PC-3 (cell line): Measurements from ENCODE around the gene CCT3. TPM values are rescaled to one million over a fixed set of nuclear protein-coding genes. Genes with fewer than 3 reads are reported as not detected.
"Not testable (repeated sequence)": the region's sequence is repeated elsewhere in the genome, so short reads cannot be mapped to it uniquely, and the experiment has no call there.

Experiments used
- ATAC-seq: fragments of 200-7000 bp; cut with Tn5 transposase; 2 replicates; pipeline ENCODE4 v1.9.1; 2020; ENCODE audit warnings: mild to moderate bottlenecking, moderate library complexity
- BruUV-seq: library from RNA; stranded (reverse); fragments of 400-500 nt; replicated peaks from 2 replicates; lab custom pipeline; 2021; lab: Mats Ljungman, UMichigan
- CTCF ChIA-PET: fragments of 300-600 bp; sonication (Branson Sonifier 250); formaldehyde crosslinking; loops from one replicate; lab custom pipeline; 2022; ENCODE audit warnings: antibody characterized with exemption; lab: Charles Lee
- POLR2A ChIA-PET: fragments of 300-600 bp; sonication (Branson Sonifier 250); formaldehyde crosslinking; loops from one replicate; lab custom pipeline; 2022; ENCODE audit warnings: antibody characterized with exemption; ENCODE audit not compliant: unreplicated experiment; lab: Charles Lee
- DNase-seq: peaks from one replicate; pipeline ENCODE4 v3.0.0-alpha.2; 2015
- H2AFZ ChIP-seq: fragments of 300-600 bp; sonication (generic); 2 replicates; pipeline ENCODE4 v1.6.0; 2016; ENCODE audit warnings: antibody characterized with exemption, low read length
- H3F3A ChIP-seq: fragments of 300-600 bp; sonication (generic); one replicate; pipeline ENCODE4 v1.6.0; 2017; ENCODE audit warnings: antibody characterized with exemption, low read length, control low read depth, mild to moderate bottlenecking; ENCODE audit not compliant: unreplicated experiment
- H3K27ac ChIP-seq: fragments of 300-600 bp; sonication (generic); 2 replicates; pipeline ENCODE4 v1.5.1; 2016; ENCODE audit warnings: mild to moderate bottlenecking, low read length
- H3K27me3 ChIP-seq: fragments of 300-600 bp; sonication (generic); 2 replicates; pipeline ENCODE4 v1.6.1; 2016; ENCODE audit warnings: low read length, mixed read lengths
- H3K36me3 ChIP-seq: fragments of 300-600 bp; sonication (generic); 2 replicates; pipeline ENCODE4 v1.6.1; 2016; ENCODE audit warnings: low read depth, mixed run types, low read length, mixed read lengths
- H3K4me1 ChIP-seq: fragments of 300-600 bp; sonication (generic); 2 replicates; pipeline ENCODE4 v1.5.1; 2016; ENCODE audit warnings: low read length; ENCODE audit not compliant: insufficient read depth
- H3K4me2 ChIP-seq: fragments of 300-600 bp; sonication (generic); 2 replicates; pipeline ENCODE4 v1.6.0; 2016; ENCODE audit warnings: low read length
- H3K4me3 ChIP-seq: fragments of 300-600 bp; sonication (generic); 2 replicates; pipeline ENCODE4 v1.5.1; 2016; ENCODE audit warnings: mild to moderate bottlenecking, low read length, mixed read lengths
- H3K79me2 ChIP-seq: fragments of 300-600 bp; sonication (generic); 2 replicates; pipeline ENCODE4 v1.6.1; 2017; ENCODE audit warnings: low read length, mixed read lengths
- H3K9ac ChIP-seq: fragments of 300-600 bp; sonication (generic); 2 replicates; pipeline ENCODE4 v1.6.0; 2016; ENCODE audit warnings: mild to moderate bottlenecking, low read length
- H3K9me2 ChIP-seq: fragments of 300-600 bp; sonication (generic); replicated peaks from 2 replicates; pipeline ENCODE4 v1.6.1; 2016; ENCODE audit warnings: mixed run types, low read length, mixed read lengths
- H3K9me3 ChIP-seq: fragments of 300-600 bp; sonication (generic); 2 replicates; pipeline ENCODE4 v1.6.1; 2016; ENCODE audit warnings: low read length, mixed read lengths
- H4K20me1 ChIP-seq: fragments of 300-600 bp; sonication (generic); 2 replicates; pipeline ENCODE4 v1.6.1; 2016; ENCODE audit warnings: low read length, mixed read lengths
- EZH2 ChIP-seq: fragments of 300-600 bp; sonication (generic); IDR thresholded peaks from one replicate; pipeline ENCODE4 v1.6.1; 2017; ENCODE audit warnings: antibody characterized with exemption, mild to moderate bottlenecking, low read length; ENCODE audit not compliant: unreplicated experiment
- EZH2phosphoT487 ChIP-seq: fragments of 300-600 bp; sonication (generic); IDR thresholded peaks from 2 replicates; pipeline ENCODE4 v1.6.1; 2018; ENCODE audit warnings: mild to moderate bottlenecking, antibody characterized with exemption, low read length, borderline replicate concordance
- intact Hi-C: fragments of 100-400 bp; cut with micrococcal nuclease; formaldehyde crosslinking; loops from 2 replicates; pipeline ENCODE4 v1.9.0; 2023
- total RNA-seq: library from RNA; depleted of rRNA; stranded (reverse); fragments of >200 nt; gene quantifications from 2 replicates; pipeline ENCODE4 v1.2.3, GENCODE V29; 2014
- TF ChIP-seq, protein P1 (sequence below): fragments of 300-600 bp; sonication (generic); conservative IDR thresholded peaks from 2 replicates; pipeline ENCODE4 v1.5.1; 2017; ENCODE audit warnings: antibody characterized with exemption, low read depth, mild to moderate bottlenecking, low read length

CCT3 gene
- total RNA-seq, 1 experiment from 2014 or later = 692 TPM

DNA sequence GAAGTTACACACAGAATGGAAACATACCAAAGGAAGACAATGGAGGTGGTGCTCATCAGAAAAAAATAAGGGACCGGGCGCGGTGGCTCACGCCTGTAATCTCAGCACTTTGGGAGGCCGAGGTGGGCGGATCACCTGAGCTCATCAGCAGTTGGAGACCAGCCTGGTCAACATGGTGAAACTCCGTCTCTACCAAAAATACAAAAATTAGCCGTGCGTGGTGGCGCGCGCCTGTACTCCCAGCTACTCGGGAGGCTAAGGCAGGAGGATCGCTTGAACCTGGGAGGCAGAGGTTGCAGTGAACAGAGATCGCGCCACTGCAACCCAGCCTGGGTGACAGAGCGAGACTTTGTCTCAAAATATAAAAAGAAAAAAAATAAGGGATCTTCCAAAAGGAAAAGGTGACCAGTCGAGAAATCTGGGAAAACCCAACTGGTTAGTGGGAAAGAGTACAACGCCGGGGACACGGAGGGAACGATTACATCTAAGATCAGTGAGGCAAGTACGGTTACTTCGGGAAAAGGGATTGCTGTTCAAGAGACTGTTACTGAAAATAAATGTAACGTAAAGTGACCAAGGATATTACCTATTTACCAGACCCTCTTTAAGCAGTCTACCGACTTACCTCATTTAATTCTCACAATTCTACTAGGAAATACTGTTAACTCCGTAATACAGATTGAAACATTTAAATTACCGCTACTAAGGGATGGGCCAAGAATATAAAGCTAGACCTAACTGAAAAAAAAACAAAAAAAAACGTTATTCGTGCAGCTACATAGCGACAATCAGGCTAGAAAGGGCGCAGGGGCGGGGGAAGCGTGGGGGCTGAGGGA, 822 bp downstream of the CCT3 start:
- Histone ChIP-seq H3K9me3 (no peaks in the 10 kb centered on the region), H3K4me1 (peaks cover 13% of the 10 kb centered on the region), H3K27me3 (no peaks in the 10 kb centered on the region), H3K27ac (peak overlapping the region; percentile 41), H4K20me1 (peaks cover 37% of the 10 kb centered on the region), H3K4me2 (peak overlapping the region; percentile 94), H3K4me3 (peak overlapping the region; percentile 98), H3K79me2 (peaks cover 56% of the 10 kb centered on the region), H3K9ac (peak overlapping the region; percentile 94), H3F3A (no peaks in the 10 kb centered on the region), H3K36me3 (peaks cover 33% of the 10 kb centered on the region), H2AFZ (peak overlapping the region; percentile 52), H3K9me2 (no peaks in the 10 kb centered on the region)
- CTCF ChIA-PET = no interaction called here
- ATAC-seq (no peak), DNase-seq (peak; percentile 20)
- TSS peak; percentile 38 for BruUV-seq
- POLR2A ChIA-PET = no interaction called here
- intact Hi-C loops = no loop called here
- TF ChIP-seq EZH2phosphoT487 (no peak), EZH2 (no peak)
- TF ChIP-seq, protein P1, sequence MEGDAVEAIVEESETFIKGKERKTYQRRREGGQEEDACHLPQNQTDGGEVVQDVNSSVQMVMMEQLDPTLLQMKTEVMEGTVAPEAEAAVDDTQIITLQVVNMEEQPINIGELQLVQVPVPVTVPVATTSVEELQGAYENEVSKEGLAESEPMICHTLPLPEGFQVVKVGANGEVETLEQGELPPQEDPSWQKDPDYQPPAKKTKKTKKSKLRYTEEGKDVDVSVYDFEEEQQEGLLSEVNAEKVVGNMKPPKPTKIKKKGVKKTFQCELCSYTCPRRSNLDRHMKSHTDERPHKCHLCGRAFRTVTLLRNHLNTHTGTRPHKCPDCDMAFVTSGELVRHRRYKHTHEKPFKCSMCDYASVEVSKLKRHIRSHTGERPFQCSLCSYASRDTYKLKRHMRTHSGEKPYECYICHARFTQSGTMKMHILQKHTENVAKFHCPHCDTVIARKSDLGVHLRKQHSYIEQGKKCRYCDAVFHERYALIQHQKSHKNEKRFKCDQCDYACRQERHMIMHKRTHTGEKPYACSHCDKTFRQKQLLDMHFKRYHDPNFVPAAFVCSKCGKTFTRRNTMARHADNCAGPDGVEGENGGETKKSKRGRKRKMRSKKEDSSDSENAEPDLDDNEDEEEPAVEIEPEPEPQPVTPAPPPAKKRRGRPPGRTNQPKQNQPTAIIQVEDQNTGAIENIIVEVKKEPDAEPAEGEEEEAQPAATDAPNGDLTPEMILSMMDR = no peak

- DNase-seq (peak; percentile 31), ATAC-seq (no peak)
- Histone ChIP-seq H3F3A (no peaks in the 10 kb centered on the region), H3K4me3 (peak overlapping the region; percentile 98), H3K27me3 (no peaks in the 10 kb centered on the region), H3K4me2 (peak overlapping the region; percentile 94), H3K9ac (peak overlapping the region; percentile 94), H3K27ac (no peak overlapping the region), H3K79me2 (peaks cover 60% of the 10 kb centered on the region), H3K9me3 (no peaks in the 10 kb centered on the region), H3K36me3 (peaks cover 38% of the 10 kb centered on the region), H2AFZ (no peak overlapping the region), H4K20me1 (peaks cover 37% of the 10 kb centered on the region), H3K4me1 (peaks cover 13% of the 10 kb centered on the region), H3K9me2 (no peaks in the 10 kb centered on the region)
- BruUV-seq = no TSS peak
- ChIA-PET POLR2A (no interaction called here), CTCF (no interaction called here)
- no peak for TF ChIP-seq EZH2phosphoT487
- TF ChIP-seq, protein P1 = peak; percentile 78
- intact Hi-C loops = no loop called here
These were observed 1.9 kb downstream of the CCT3 start for GRCh38 chr1:156336242-156336641.

DNA sequence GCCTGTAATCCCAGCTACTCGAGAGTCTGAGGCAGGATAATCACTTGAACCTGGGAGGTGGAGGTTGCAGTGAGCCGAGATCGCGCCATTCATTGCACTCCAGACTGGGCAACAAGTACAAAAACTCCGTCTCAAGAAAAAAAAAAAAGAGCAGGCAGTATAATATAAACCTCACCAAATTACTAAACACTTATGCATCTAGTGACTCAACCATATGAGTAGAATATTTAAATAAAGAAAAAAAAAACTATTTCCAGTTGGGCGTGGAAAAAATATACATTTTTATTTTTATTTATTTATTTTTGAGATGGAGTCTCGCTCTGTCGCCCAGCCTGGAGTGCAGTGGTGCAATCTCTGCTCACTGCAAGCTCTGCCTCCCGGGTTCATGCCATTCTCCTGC, 14.9 kb downstream of the CCT3 start:
- Histone ChIP-seq H4K20me1 (peaks cover 24% of the 10 kb centered on the region; the same call in 1 of the 2 replicates), H3K4me1 (peaks cover 11% of the 10 kb centered on the region), H3K79me2 (peaks cover 18% of the 10 kb centered on the region), H3K36me3 (peaks cover 64% of the 10 kb centered on the region)
- BruUV-seq, H3K4me3 ChIP-seq, H3K9me2 ChIP-seq, POLR2A ChIA-PET, CTCF ChIA-PET, H3K27ac ChIP-seq, H3K4me2 ChIP-seq, H3K27me3 ChIP-seq, H2AFZ ChIP-seq, H3K9me3 ChIP-seq, H3F3A ChIP-seq, H3K9ac ChIP-seq, intact Hi-C loops: not testable (repeated sequence)
- ATAC-seq (peak; percentile 65), DNase-seq (peak; percentile 64)
